HEK293 (cell line): ENCODE results near the gene TSEN2.
A peak's percentile ranks its signal among the peaks of the same experiment; 100 is the strongest.

ENCODE experiments used
- BCL11B ChIP-seq: fragments of 450-650 bp; formaldehyde crosslinking; IDR thresholded peaks from 2 replicates; pipeline ENCODE4 v1.5.1; 2016; ENCODE audit warnings: low read depth, missing biosample characterization, missing genetic modification characterization
- FEZF1 ChIP-seq: fragments of 450-650 bp; formaldehyde crosslinking; IDR thresholded peaks from 2 replicates; pipeline ENCODE4 v1.5.1; 2016; ENCODE audit warnings: missing biosample characterization, missing genetic modification characterization
- GFI1B ChIP-seq: fragments of 450-650 bp; formaldehyde crosslinking; IDR thresholded peaks from 2 replicates; pipeline ENCODE4 v1.5.1; 2016; ENCODE audit warnings: missing biosample characterization, missing genetic modification characterization
- HOXC10 ChIP-seq: sonication (generic); formaldehyde crosslinking; IDR thresholded peaks from 2 replicates; pipeline ENCODE4 v1.8.1; 2023; ENCODE audit warnings: mild to moderate bottlenecking, missing genetic modification reagents
- KLF7 ChIP-seq: fragments of 450-650 bp; formaldehyde crosslinking; IDR thresholded peaks from 2 replicates; pipeline ENCODE4 v1.5.1; 2016; ENCODE audit warnings: missing biosample characterization, missing genetic modification characterization, borderline replicate concordance
- SALL2 ChIP-seq: fragments of 450-650 bp; formaldehyde crosslinking; IDR thresholded peaks from 2 replicates; pipeline ENCODE4 v1.5.0; 2017; ENCODE audit warnings: missing biosample characterization, mild to moderate bottlenecking, missing genetic modification characterization, borderline replicate concordance
- YY1 ChIP-seq: fragments of 450-650 bp; formaldehyde crosslinking; IDR thresholded peaks from 2 replicates; pipeline ENCODE4 v1.5.1; 2018; ENCODE audit warnings: missing biosample characterization, missing genetic modification characterization
- ZBTB1 ChIP-seq: fragments of 450-650 bp; formaldehyde crosslinking; IDR thresholded peaks from 2 replicates; pipeline ENCODE4 v1.5.1; 2016; ENCODE audit warnings: missing biosample characterization, missing genetic modification characterization
- ZBTB21 ChIP-seq: fragments of 450-650 bp; formaldehyde crosslinking; IDR thresholded peaks from 2 replicates; pipeline ENCODE4 v1.5.1; 2017; ENCODE audit warnings: missing biosample characterization, missing genetic modification characterization
- ZFP37 ChIP-seq: fragments of 450-650 bp; formaldehyde crosslinking; IDR thresholded peaks from 2 replicates; pipeline ENCODE4 v1.5.1; 2016; ENCODE audit warnings: missing biosample characterization, missing genetic modification characterization
- ZNF132 ChIP-seq: fragments of 450-650 bp; formaldehyde crosslinking; IDR thresholded peaks from 2 replicates; pipeline ENCODE4 v1.5.1; 2017; ENCODE audit warnings: missing biosample characterization, missing genetic modification characterization, borderline replicate concordance
- ZNF16 ChIP-seq: fragments of 450-650 bp; formaldehyde crosslinking; IDR thresholded peaks from 2 replicates; pipeline ENCODE4 v1.5.1; 2016; ENCODE audit warnings: low read depth, missing biosample characterization, missing genetic modification characterization
- ZNF2 ChIP-seq: fragments of 450-650 bp; formaldehyde crosslinking; IDR thresholded peaks from 2 replicates; pipeline ENCODE4 v1.5.1; 2016; ENCODE audit warnings: missing biosample characterization, missing genetic modification characterization
- ZNF266 ChIP-seq: fragments of 450-650 bp; formaldehyde crosslinking; IDR thresholded peaks from 2 replicates; pipeline ENCODE4 v1.5.1; 2016; ENCODE audit warnings: missing biosample characterization, missing genetic modification characterization, low read depth
- ZNF335 ChIP-seq: fragments of 450-650 bp; formaldehyde crosslinking; conservative IDR thresholded peaks from 2 replicates; pipeline ENCODE4 v1.5.1; 2016; ENCODE audit warnings: missing biosample characterization, missing genetic modification characterization
- ZNF350 ChIP-seq: fragments of 450-650 bp; formaldehyde crosslinking; IDR thresholded peaks from 2 replicates; pipeline ENCODE4 v1.5.0; 2017; ENCODE audit warnings: missing biosample characterization, mild to moderate bottlenecking, missing genetic modification characterization
- ZNF394 ChIP-seq: fragments of 450-650 bp; formaldehyde crosslinking; IDR thresholded peaks from 2 replicates; pipeline ENCODE4 v1.5.1; 2016; ENCODE audit warnings: missing biosample characterization, missing genetic modification characterization, mild to moderate bottlenecking, moderate library complexity, borderline replicate concordance
- ZNF558 ChIP-seq: fragments of 450-650 bp; formaldehyde crosslinking; IDR thresholded peaks from 2 replicates; pipeline ENCODE4 v1.5.1; 2016; ENCODE audit warnings: missing biosample characterization, missing genetic modification characterization
- ZNF701 ChIP-seq: fragments of 450-650 bp; formaldehyde crosslinking; IDR thresholded peaks from 2 replicates; pipeline ENCODE4 v1.5.1; 2016; ENCODE audit warnings: missing biosample characterization, missing genetic modification characterization
- ZSCAN16 ChIP-seq: fragments of 450-650 bp; formaldehyde crosslinking; IDR thresholded peaks from 2 replicates; pipeline ENCODE4 v1.5.1; 2016; ENCODE audit warnings: missing biosample characterization, missing genetic modification characterization
- ZXDB ChIP-seq: fragments of 450-650 bp; formaldehyde crosslinking; IDR thresholded peaks from 2 replicates; pipeline ENCODE4 v1.5.1; 2016; ENCODE audit warnings: missing biosample characterization, missing genetic modification characterization
- TF ChIP-seq, protein P1 (sequence below): fragments of 450-650 bp; formaldehyde crosslinking; IDR thresholded peaks from 2 replicates; pipeline ENCODE4; 2016; ENCODE audit warnings: missing biosample characterization, missing genetic modification characterization
- TF ChIP-seq, protein P2 (sequence below): fragments of 450-650 bp; formaldehyde crosslinking; IDR thresholded peaks from 2 replicates; pipeline ENCODE4 v1.5.1; 2016; ENCODE audit warnings: missing biosample characterization, missing genetic modification characterization
- TF ChIP-seq, protein P3 (sequence below): fragments of 450-650 bp; formaldehyde crosslinking; IDR thresholded peaks from 2 replicates; pipeline ENCODE4 v1.5.1; 2016; ENCODE audit warnings: missing biosample characterization, missing genetic modification characterization, low read depth
- TF ChIP-seq, protein P4 (sequence below): fragments of 450-650 bp; formaldehyde crosslinking; IDR thresholded peaks from 2 replicates; pipeline ENCODE4 v1.5.1; 2016; ENCODE audit warnings: missing biosample characterization, missing genetic modification characterization
- TF ChIP-seq, protein P5 (sequence below): fragments of 450-650 bp; formaldehyde crosslinking; IDR thresholded peaks from 2 replicates; pipeline ENCODE4 v1.5.1; 2016; ENCODE audit warnings: missing biosample characterization, missing genetic modification characterization
- TF ChIP-seq, protein P6 (sequence below): fragments of 450-650 bp; formaldehyde crosslinking; IDR thresholded peaks from 2 replicates; pipeline ENCODE4 v1.5.1; 2016; ENCODE audit warnings: missing biosample characterization, missing genetic modification characterization, borderline replicate concordance

Gene TSEN2

DNA sequence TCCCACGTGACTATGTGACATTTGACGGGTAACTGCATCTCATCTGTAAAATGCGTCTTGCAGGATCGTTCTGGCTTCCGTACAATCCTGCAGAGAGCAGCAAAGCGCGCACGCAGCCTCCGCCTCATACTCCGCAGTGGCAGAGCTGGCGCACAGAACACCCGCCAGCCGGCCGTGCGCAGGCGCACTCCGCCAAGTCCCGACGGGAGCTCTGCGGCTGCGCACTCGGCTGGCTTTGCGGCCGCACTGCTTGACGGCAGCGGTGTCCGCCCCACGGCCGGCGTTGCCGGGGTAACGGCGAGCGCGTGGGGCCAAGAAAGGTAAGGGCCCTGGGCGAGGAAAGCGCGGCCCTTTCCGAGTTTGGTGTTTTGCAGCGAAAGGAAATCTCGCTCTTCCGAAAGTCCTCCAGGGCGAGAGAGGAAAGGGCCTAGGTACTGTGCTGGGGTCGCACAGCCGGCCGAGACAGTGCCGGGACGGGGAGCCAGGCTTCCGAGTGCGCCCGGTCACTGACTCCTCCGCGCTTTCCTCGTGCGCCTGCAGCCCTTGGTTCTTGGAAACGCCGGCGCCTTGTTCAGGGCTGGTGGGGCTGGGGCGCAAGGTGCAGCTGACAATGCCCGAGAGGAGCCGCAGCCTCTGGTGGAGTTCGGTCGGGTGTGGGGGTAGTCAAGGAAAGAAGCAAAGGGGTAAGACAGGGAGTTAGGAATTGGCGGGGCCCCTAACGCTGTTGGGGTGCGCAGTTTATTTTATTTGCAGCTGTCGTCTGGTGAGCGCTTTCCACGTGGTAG lies at the start of gene TSEN2 (continued):
- TF ChIP-seq, protein P1, sequence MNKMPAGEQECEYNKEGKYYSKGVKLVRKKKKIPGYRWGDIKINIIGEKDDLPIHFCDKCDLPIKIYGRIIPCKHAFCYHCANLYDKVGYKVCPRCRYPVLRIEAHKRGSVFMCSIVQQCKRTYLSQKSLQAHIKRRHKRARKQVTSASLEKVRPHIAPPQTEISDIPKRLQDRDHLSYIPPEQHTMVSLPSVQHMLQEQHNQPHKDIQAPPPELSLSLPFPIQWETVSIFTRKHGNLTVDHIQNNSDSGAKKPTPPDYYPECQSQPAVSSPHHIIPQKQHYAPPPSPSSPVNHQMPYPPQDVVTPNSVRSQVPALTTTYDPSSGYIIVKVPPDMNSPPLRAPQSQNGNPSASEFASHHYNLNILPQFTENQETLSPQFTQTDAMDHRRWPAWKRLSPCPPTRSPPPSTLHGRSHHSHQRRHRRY (tag by site-specific recombination): no peak
- TF ChIP-seq ZFP37 (peak; percentile 76), GFI1B (tag by site-specific recombination) (no peak), ZNF16 (tag by site-specific recombination) (no peak), ZNF558 (tag by site-specific recombination) (no peak; the same call in 1 of the 2 replicates), ZNF394 (tag by site-specific recombination) (0 out of 2 replicates have a peak, but pooled peaks have one; percentile 9), ZNF2 (tag by site-specific recombination) (peak; percentile 13; the same call in 1 of the 2 replicates), ZXDB (peak; percentile 82), ZNF266 (tag by site-specific recombination) (no peak), ZNF132 (no peak), ZNF701 (no peak), ZNF335 (tag by site-specific recombination) (peak; percentile 95), YY1 (tag by site-specific recombination) (no peak), SALL2 (tag by site-specific recombination) (no peak), ZBTB1 (tag by site-specific recombination) (no peak), BCL11B (tag by site-specific recombination) (no peak), ZSCAN16 (tag by site-specific recombination) (no peak), FEZF1 (tag by site-specific recombination) (no peak), HOXC10 (CRISPR knock-in tag) (no peak), ZBTB21 (tag by site-specific recombination) (peak; percentile 43; the same call in 1 of the 2 replicates), ZNF350 (tag by site-specific recombination) (no peak), KLF7 (tag by site-specific recombination) (peak; percentile 26; the same call in 1 of the 2 replicates)
- TF ChIP-seq, protein P2, sequence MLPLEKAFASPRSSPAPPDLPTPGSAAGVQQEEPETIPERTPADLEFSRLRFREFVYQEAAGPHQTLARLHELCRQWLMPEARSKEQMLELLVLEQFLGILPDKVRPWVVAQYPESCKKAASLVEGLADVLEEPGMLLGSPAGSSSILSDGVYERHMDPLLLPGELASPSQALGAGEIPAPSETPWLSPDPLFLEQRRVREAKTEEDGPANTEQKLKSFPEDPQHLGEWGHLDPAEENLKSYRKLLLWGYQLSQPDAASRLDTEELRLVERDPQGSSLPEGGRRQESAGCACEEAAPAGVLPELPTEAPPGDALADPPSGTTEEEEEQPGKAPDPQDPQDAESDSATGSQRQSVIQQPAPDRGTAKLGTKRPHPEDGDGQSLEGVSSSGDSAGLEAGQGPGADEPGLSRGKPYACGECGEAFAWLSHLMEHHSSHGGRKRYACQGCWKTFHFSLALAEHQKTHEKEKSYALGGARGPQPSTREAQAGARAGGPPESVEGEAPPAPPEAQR (tag by site-specific recombination): no peak
- TF ChIP-seq, protein P3, sequence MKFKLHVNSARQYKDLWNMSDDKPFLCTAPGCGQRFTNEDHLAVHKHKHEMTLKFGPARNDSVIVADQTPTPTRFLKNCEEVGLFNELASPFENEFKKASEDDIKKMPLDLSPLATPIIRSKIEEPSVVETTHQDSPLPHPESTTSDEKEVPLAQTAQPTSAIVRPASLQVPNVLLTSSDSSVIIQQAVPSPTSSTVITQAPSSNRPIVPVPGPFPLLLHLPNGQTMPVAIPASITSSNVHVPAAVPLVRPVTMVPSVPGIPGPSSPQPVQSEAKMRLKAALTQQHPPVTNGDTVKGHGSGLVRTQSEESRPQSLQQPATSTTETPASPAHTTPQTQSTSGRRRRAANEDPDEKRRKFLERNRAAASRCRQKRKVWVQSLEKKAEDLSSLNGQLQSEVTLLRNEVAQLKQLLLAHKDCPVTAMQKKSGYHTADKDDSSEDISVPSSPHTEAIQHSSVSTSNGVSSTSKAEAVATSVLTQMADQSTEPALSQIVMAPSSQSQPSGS: no peak
- TF ChIP-seq, protein P4, sequence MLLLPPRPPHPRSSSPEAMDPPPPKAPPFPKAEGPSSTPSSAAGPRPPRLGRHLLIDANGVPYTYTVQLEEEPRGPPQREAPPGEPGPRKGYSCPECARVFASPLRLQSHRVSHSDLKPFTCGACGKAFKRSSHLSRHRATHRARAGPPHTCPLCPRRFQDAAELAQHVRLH: peak; percentile 45; the same call in 1 of the 2 replicates
- TF ChIP-seq, protein P5, sequence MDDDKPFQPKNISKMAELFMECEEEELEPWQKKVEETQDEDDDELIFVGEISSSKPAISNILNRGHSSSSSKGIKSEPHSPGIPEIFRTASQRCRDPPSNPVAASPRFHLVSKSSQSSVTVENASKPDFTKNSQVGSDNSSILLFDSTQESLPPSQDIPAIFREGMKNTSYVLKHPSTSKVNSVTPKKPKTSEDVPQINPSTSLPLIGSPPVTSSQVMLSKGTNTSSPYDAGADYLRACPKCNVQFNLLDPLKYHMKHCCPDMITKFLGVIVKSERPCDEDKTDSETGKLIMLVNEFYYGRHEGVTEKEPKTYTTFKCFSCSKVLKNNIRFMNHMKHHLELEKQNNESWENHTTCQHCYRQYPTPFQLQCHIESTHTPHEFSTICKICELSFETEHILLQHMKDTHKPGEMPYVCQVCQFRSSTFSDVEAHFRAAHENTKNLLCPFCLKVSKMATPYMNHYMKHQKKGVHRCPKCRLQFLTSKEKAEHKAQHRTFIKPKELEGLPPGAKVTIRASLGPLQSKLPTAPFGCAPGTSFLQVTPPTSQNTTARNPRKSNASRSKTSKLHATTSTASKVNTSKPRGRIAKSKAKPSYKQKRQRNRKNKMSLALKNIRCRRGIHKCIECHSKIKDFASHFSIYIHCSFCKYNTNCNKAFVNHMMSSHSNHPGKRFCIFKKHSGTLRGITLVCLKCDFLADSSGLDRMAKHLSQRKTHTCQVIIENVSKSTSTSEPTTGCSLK (tag by site-specific recombination): no peak
- TF ChIP-seq, protein P6, sequence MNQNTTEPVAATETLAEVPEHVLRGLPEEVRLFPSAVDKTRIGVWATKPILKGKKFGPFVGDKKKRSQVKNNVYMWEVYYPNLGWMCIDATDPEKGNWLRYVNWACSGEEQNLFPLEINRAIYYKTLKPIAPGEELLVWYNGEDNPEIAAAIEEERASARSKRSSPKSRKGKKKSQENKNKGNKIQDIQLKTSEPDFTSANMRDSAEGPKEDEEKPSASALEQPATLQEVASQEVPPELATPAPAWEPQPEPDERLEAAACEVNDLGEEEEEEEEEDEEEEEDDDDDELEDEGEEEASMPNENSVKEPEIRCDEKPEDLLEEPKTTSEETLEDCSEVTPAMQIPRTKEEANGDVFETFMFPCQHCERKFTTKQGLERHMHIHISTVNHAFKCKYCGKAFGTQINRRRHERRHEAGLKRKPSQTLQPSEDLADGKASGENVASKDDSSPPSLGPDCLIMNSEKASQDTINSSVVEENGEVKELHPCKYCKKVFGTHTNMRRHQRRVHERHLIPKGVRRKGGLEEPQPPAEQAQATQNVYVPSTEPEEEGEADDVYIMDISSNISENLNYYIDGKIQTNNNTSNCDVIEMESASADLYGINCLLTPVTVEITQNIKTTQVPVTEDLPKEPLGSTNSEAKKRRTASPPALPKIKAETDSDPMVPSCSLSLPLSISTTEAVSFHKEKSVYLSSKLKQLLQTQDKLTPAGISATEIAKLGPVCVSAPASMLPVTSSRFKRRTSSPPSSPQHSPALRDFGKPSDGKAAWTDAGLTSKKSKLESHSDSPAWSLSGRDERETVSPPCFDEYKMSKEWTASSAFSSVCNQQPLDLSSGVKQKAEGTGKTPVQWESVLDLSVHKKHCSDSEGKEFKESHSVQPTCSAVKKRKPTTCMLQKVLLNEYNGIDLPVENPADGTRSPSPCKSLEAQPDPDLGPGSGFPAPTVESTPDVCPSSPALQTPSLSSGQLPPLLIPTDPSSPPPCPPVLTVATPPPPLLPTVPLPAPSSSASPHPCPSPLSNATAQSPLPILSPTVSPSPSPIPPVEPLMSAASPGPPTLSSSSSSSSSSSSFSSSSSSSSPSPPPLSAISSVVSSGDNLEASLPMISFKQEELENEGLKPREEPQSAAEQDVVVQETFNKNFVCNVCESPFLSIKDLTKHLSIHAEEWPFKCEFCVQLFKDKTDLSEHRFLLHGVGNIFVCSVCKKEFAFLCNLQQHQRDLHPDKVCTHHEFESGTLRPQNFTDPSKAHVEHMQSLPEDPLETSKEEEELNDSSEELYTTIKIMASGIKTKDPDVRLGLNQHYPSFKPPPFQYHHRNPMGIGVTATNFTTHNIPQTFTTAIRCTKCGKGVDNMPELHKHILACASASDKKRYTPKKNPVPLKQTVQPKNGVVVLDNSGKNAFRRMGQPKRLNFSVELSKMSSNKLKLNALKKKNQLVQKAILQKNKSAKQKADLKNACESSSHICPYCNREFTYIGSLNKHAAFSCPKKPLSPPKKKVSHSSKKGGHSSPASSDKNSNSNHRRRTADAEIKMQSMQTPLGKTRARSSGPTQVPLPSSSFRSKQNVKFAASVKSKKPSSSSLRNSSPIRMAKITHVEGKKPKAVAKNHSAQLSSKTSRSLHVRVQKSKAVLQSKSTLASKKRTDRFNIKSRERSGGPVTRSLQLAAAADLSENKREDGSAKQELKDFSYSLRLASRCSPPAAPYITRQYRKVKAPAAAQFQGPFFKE (tag by site-specific recombination): no peak
